Heart left ventricle (tissue), 13 donors: Measurements from ENCODE around the gene STEAP4.

Source experiments
- POLR2A ChIP-seq, 2 donors: fragments of 450-650 bp; IDR thresholded peaks; one replicate each; pipeline ENCODE4 v1.6.1; 2017; ENCODE audit warnings: antibody characterized with exemption in 2 of 2, mild to moderate bottlenecking in 2 of 2, moderate library complexity in 2 of 2
- TF ChIP-seq, protein P1 (sequence below), 12 donors: fragments of 200-600 bp; sonication (generic) in 4 of 12; IDR thresholded peaks; one replicate each; pipeline versions ENCODE4 v1.5.0 to v1.8.0; 2018 to 2022; ENCODE audit warnings: antibody characterized with exemption in 12 of 12, mild to moderate bottlenecking in 5 of 12
- donor health status: ischemic (EF 13 %, LVEDD 7.1; RV severe dilation, severe dysfunction).
- donor health status: DM: no; HTN: yes; CAD: no.
- donor health status: DM: no; HTN: no; CAD: no.
- donor health status: ischemic (EF 25% LVEDD 6.9; RV normal size, moderate dysfunction).
- donor health status: ischemic (EF 25% LVEDD 5.7; RV mildly dilated, moderate dysfunction).
- donor health status: ischemic (EF 35%, LVEDD 5.7; RV mildly dilated, moderate dysfunction).
- donor health status: nonischemic (EF 11% LVEDD 7.7; RV severe dilation, severe dysfunction).
- donor health status: DM: yes; HTN: yes; CAD: no.
- donor health status: PGD.
- donor health status: ischemic (EF 29% LVEDD 5.4; RV normal size, mild dysfunction).
- donor health status: nonischemic (EF 23%, LVEDD 6.1; RV moderate dilation, normal function).

GRCh38 chr7:88223265-88223664, 83.4 kb downstream of the STEAP4 start:
- TF ChIP-seq, protein P1, sequence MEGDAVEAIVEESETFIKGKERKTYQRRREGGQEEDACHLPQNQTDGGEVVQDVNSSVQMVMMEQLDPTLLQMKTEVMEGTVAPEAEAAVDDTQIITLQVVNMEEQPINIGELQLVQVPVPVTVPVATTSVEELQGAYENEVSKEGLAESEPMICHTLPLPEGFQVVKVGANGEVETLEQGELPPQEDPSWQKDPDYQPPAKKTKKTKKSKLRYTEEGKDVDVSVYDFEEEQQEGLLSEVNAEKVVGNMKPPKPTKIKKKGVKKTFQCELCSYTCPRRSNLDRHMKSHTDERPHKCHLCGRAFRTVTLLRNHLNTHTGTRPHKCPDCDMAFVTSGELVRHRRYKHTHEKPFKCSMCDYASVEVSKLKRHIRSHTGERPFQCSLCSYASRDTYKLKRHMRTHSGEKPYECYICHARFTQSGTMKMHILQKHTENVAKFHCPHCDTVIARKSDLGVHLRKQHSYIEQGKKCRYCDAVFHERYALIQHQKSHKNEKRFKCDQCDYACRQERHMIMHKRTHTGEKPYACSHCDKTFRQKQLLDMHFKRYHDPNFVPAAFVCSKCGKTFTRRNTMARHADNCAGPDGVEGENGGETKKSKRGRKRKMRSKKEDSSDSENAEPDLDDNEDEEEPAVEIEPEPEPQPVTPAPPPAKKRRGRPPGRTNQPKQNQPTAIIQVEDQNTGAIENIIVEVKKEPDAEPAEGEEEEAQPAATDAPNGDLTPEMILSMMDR (IDR thresholded peaks at IDR 0.05): no peak
- TF ChIP-seq POLR2A (IDR thresholded peaks at IDR 0.05): no peak
